HG03460 (cell line): ENCODE results near the gene NEUROD2.
"Not testable (repeated sequence)": the region's sequence is repeated elsewhere in the genome, so short reads cannot be mapped to it uniquely, and the experiment has no call there.

Source experiments
- ATAC-seq: cut with Tn5 transposase; IDR thresholded peaks from one replicate; pipeline ENCODE4 v1.9.1; 2021; ENCODE audit not compliant: unreplicated experiment

Gene NEUROD2

DNA sequence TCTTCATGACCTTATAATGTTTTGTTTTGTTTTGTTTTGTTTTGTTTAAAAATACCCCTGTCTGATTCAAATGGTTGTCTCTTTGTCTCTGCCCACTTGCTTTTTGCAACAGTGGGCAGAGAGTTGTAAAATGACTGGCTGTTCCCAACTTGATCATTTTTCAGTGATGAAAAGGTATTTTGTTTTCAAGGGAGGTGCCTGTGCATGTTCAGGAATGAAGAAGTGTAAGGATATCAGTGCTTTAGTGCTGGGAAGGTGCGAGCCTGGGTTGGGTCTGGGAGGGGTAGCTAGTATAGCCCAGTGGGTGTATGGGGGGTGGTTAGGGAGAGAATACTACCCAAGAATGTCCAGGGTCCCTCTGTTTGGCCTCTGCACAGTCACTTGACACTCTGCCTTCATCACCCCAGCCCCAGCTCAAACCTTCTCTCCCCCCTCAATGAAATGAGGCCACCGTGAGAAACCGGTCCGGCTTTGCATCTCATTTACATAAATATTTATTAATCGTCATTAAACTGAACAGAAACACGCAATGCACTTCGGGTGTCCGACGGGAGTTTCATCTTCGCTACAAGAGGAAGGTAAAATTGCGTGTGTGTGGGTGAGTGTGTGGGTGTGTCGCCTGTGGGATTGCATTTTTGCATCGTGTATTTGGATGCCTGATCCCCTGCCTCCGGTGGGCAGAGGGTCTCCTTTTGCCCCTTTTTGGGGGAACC is 4.3 kb downstream of the NEUROD2 start:
- ATAC-seq, result no peak

DNA sequence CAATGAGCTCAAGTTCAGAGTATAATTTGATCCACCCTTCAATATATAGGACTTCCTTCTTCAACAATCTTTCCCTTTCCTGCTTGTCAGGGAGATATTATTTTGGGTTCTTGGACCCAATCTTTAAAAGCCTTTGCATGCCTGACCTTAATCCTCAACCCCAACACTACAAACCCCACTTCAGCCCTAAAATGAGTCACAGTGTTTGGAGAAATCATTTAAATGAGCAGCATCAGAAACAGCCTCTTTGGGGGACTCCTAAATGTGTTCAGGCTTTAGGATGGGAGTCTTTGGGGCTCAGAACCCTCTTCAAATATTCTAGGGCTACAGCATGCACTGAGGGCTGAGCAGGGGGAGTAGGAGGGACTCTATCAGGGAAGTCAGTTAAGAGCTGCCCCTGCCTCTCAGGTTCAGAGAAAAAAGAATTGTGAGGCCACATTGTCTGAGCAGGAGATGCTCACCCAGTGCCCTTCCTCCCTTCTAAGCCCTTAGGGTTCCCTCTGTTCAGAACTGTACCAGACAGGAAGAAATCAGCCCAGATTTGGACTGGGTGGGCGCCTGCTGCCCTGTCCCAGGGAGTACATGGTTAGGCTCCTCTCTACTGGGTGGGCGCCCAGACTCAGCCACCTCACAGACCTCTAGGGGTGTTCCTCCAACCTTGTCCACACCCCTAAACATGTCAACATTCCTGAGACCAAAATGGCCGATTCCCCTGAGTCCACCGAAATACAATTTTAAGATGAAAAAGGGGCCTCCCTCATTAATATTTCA is 5.0 kb downstream of the NEUROD2 start:
- no peak for ATAC-seq

DNA sequence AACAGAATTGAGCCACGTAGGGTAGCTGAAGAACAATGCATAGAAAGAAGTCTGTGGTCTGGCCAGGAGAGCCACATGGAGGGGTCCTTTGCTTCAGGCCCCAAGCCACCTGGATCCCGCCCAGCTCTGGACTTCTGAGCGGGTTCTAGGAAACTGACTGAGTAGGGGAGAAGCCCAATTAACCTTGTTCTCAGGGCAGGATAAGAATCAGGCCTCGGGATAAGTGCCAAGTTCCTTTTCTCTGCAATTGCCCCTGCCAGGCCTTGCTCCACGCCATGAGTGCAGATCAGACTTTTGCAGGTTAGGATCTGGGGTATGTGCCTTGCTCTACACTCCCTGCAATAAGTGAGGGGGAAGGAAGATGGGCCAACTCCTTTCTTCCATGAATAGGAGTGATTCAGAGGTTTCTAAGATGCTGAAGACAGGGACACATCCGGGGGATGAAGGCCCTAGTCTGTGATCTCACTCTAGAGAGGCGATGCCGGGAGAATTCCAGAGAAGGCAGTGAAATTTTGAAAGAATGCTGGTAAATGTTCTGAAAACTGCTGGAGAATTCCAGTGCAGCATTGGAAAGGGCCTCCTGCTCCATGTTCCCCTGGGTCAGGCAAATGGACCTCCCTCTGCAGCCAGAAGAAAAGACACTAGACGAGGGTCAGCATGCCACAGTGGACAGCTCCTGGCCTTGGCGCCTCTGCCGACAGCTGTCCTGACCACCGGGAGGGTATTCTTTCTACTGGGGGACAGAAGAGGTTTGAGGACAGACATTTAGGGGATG is 5.8 kb downstream of the NEUROD2 start:
- ATAC-seq, result no peak

- no peak for ATAC-seq
Measured at GRCh38 chr17:39600997-39601597, 6.6 kb downstream of the NEUROD2 start.

DNA sequence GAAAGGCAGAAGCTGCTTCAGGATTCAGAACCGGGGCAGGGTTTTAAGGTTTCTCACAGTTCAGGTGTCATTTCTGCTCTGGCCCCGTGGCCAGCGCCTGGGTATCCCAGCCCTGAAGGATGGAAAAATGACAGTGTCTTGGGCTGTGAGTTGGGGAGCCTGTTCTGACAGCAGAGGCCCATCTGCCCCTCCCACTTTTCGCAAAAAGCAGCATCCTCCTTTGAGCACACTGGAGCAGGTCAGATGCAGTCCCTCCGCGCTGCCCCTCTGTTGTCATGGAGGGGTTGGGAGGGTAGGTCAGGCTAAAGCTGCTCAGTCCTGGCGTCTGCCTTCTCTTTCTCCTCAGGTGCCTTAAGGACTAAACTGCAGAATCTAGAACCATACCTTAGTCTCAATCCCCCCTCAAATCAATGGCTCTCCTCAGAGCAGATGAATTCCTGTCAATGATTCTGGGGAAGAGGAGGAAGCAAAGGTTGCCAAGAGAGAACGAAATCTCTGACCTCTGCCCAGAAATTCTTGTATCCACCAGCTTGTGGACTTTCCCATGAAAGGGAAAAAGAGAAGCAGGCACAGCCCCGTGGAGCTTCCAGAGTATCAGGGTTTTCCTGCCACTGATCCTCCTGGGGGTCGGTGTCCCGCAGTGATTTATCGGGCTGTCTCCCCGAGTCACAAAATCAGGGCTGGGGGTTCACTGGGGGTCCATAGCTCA is 7.3 kb downstream of the NEUROD2 start:
- no peak for ATAC-seq

GRCh38 chr17:39599665-39600231 is 8.0 kb downstream of the NEUROD2 start:
- ATAC-seq, result no peak

DNA sequence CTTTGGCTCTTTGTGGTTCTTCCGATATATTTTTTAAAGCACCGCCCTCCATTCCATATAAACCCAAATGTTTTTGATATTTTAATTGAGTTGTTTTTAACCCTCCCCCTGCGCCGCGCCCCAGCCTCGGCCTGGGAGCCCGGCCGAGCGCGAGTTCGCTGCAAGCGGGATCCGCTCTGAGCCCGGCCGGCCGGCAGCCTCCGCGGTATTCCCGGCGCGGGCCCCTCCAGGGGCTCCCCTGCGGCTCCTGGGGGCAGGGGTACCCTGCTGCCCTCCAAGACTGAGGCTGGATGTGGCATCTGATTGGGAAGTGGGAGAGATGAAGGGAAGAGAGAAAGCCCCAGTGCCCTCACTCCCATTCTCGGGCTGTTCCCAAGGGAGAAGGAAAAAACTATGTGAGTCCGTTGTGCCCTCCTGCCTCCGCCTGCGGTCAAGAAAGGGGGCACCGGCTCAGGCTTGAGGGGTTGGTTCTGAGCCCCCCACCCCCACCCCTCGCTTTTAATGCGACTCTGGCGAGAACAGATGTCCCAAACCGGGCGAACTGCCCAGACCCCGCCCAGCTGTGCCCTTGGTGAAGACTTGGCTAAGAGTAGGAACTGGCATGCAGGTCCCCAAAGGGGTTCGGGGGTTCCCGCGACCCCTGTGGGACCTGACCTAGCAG is 8.6 kb downstream of the NEUROD2 start:
- ATAC-seq, result no peak

DNA sequence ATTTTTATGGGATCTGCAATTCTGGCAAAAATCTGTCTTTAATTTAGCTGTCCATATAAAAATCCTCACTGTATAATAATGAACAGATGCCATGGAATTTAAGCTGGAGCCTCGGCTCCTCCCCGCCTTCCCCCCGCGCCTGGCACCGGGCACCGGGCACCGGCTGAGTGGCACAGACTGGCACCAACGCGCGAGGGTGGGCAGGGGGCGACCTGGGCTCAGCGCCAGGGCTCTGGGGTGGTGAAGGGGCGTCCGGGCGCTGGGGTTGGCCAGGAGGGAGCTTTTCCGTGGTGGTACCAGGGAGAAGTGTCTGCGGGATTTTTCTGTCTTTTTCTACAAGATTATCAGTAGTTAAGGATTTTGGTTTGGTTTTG is 9.1 kb downstream of the NEUROD2 start:
- ATAC-seq, result no peak

- no peak for ATAC-seq
Measured at GRCh38 chr17:39598047-39598481, 9.7 kb downstream of the NEUROD2 start.

DNA sequence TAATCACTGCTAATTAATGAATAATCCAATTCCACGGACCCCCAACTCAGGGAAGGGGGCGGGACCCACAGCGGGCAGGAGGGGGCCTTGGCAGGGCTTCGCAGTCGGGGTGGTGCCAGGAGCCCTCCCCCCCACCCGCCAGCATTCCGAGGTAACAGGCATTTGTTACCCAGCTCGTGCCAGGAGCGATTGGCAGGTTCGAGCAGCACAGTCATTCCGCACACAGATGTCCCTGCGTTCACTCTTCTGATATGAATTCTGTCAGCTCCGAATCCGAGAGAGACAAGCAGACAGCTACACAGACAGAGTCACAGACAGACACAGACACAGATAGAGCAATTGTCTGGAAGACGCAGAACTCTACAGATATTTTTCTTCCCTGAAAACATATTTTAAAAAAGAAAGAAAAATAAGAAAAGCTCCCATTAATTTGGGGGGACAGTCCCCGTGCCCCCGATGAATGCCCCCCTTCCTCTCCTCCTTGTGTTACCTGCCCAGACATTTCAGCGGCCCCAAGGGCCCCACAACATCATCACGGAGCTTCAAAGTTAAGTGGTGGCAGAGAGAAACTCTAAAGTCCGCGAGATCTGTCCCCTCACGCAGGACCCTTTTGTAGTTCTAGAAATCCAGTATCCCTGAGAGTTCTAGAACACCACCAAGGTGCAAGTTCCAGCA is 10.2 kb downstream of the NEUROD2 start:
- ATAC-seq, result no peak

DNA sequence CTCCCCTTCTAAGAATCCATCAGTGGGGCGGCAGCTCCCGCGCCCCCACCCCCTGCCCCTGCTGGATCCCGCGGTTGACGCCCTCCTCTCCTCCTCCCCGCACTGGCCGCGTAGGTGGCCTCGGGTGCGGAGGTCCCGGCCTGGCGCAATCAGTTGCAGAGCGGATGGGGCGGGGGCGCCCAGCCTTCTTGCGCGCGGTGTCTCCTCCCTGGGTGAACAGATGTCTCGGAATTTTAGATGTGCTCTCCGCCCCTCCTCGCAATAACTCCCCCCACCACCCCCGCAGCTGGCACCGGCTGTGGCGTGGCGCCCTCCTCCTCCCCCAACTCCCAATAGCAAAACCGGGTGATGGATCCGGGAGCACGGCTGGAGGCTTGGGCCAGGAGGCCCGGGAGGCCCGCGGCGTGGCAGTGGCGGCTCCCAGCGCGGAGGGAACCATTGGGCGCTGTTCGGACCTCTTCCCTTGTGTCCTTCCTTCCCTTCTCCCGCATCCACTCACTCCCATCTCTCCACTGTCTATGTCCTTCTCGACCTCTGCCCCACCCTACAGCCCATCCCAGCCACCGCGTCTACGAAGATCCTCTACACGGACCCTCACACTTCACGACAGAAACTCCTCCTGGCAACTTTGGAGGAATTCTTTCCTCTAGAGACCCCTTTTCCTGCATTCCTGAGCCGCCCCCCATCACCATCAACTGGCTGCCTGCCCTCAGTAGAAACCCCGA is 11.0 kb downstream of the NEUROD2 start:
- no peak for ATAC-seq

DNA sequence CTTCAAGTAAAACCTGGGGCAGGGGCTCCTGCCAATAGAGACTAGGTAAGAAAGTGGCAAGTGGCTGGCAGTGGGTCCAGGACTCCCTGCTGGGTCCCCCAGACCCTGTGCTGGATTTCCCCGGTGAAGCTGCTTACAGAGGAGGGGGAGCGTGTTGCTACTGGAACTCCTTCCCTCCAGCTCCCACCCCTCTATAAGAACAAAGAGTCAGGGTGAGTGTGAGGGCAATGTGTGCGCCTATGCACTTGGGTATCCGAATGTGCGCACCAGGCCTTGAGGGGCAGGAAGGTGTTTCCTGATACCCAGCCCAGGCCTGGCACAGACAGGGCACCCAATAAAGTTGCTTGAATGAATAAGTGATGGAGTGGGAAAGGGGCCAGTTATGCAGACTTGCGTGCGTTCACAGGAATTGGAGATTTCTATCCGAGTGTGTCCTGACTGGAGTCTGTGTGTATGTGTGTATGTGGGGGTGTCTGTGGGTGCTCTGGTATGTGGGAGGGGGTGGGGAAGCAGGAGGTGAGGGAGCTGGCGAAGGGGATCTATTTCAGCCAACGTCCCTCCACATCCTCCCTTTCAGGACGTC is 11.7 kb downstream of the NEUROD2 start:
- no peak for ATAC-seq

DNA sequence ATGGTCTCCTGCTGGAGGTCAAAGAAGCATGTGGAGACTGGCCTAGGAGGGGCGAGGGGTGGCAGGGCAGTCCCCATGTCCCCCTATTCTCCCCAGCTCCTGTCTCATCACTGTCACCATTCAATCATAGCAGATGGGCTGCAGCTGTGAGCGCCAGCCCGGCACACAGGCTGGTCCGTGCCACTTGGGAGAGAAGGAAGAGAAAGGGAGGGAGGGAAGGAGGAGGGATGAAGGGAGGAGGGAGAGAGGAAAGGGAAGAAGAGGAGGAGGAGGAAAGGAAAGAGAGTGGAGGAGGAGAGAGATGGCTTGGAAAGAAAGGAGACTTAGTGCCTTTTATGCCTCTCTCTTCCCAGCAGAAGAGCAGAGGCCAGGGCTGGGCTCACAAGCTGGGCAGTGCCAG is 12.4 kb downstream of the NEUROD2 start:
- ATAC-seq, result no peak

GRCh38 chr17:39593371-39593770 is 14.3 kb downstream of the NEUROD2 start:
- ATAC-seq, result no peak

DNA sequence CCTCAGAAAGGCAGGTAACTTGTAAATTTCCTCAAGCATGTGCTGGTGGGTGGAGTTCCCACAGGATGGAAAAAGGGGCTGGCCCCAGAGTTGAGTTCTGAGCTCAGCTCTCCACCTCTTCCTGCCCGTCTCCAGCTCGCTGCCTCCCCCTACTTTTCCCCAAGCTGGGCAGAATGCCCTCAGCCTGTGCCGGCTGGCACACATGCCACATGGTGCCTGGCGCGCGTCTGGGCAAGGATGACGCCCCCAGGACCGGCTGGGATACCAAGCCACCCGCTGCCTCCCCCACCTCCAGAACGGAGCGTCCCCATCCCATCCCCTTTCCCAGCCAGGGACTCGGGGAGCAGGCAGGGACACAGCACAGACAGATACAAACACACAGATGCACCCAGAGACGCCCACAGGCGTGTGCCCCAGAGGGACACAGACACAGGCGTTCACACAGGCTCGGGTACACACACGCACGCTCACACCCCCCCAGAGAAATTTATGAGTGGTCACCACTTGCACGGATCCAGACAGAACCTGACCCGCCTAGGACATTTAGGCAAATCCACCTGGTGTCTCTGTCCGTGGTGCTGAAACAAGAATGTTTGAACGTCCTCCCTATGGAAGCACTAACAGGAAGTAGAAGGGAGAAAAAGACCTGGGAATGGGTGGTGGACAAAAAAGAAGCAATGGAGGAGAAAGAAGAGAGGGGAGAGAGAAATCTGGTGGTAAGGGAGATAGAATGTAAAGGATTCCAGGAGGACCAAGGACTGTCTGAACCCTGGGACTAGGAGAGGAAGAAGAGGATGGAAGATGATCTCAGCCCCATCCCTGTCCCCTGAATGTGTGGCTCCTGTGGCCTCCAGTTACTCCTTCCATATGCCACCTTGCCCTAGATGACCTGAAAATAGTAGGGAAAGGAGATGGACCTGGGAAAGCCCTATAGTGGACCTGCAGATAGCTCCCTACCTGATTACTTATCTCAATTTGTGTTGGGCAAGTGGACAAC is 15.5 kb downstream of the NEUROD2 start:
- ATAC-seq, result no peak

- ATAC-seq, result not testable (repeated sequence)
Measured at GRCh38 chr17:39590180-39590579, 17.5 kb downstream of the NEUROD2 start.

DNA sequence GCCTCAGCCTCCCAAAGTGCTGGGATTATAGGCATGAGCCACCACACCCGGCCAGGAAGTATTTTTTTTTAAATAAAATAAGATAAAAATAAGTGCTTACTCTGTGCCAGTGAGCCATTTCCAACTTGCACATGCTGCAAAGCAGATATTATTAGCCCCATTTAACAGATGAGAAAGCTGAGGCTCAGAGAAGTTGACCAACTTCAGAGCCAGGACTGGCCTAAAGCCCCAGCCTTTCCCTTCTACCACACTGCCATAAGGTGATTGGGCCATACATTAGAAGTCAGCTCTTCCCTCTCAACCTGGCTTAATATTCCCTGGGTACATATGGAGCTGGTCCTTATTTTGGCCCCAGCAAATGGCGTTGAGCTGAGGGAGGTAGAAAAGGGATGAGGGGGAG is 25.1 kb downstream of the NEUROD2 start:
- no peak for ATAC-seq
